Upper lobe of left lung (tissue), 4 donors: ENCODE measurements around the gene KRTAP12-4.

ENCODE experiments used
- EP300 ChIP-seq, 4 donors: sonication (generic); formaldehyde crosslinking; IDR thresholded peaks; one replicate each; pipeline ENCODE4 v1.5.1; 2017; ENCODE audit warnings: antibody characterized with exemption in 4 of 4, control low read depth in 2 of 4
- POLR2A ChIP-seq, 4 donors: fragments of 450-650 bp; IDR thresholded peaks; one replicate each; pipeline ENCODE4 v1.5.1; 2016 to 2017; ENCODE audit warnings: antibody characterized with exemption in 4 of 4, mild to moderate bottlenecking in 2 of 4
- POLR2AphosphoS5 ChIP-seq, 2 donors: sonication (generic); formaldehyde crosslinking; IDR thresholded peaks; one replicate each; pipeline ENCODE4 v1.5.1; 2017; ENCODE audit warnings: antibody characterized with exemption in 2 of 2
- TF ChIP-seq, protein P1 (sequence below), 6 experiments: fragments of 450-650 bp in 4 of 6; fragments of 200-600 bp in 2 of 6; sonication (generic) in 2 of 6; IDR thresholded peaks; one replicate each; pipeline ENCODE4 v1.5.1; 2016 to 2019; ENCODE audit warnings: antibody characterized with exemption in 6 of 6

DNA sequence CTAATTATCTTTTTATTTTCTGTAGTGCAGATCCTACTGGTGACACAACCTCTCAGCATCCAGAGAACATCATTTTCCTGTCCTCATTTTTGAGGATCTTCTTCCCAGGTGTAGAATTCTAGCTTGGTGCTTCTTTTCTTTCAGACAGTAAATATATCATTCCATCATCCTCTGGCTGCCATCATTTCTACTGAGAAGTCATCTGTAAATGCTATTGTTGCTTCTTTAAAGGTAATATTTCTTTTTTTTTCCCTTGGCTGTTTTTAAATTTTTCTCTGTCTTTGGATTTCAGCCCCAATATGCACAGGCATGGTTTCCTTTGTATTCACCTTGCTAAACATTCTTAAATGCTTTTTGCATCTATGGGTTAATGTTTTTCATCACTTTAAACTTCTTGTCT is 30.9 kb downstream of the KRTAP12-4 start:
- TF ChIP-seq, protein P1, sequence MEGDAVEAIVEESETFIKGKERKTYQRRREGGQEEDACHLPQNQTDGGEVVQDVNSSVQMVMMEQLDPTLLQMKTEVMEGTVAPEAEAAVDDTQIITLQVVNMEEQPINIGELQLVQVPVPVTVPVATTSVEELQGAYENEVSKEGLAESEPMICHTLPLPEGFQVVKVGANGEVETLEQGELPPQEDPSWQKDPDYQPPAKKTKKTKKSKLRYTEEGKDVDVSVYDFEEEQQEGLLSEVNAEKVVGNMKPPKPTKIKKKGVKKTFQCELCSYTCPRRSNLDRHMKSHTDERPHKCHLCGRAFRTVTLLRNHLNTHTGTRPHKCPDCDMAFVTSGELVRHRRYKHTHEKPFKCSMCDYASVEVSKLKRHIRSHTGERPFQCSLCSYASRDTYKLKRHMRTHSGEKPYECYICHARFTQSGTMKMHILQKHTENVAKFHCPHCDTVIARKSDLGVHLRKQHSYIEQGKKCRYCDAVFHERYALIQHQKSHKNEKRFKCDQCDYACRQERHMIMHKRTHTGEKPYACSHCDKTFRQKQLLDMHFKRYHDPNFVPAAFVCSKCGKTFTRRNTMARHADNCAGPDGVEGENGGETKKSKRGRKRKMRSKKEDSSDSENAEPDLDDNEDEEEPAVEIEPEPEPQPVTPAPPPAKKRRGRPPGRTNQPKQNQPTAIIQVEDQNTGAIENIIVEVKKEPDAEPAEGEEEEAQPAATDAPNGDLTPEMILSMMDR (IDR thresholded peaks at IDR 0.05) = no peak
- no peak for TF ChIP-seq EP300 (IDR thresholded peaks at IDR 0.05)
- TF ChIP-seq POLR2A (IDR thresholded peaks at IDR 0.05) = no peak
- TF ChIP-seq POLR2AphosphoS5 (IDR thresholded peaks at IDR 0.05) = no peak
